Endothelial cell of hepatic sinusoid (primary cell): ENCODE data around the gene OSBPL7.
"Not testable (repeated sequence)": the region's sequence is repeated elsewhere in the genome, so short reads cannot be mapped to it uniquely, and the experiment has no call there.

ENCODE experiments used
- in situ Hi-C: cut with HindIII; loops from 2 replicates; pipeline ENCODE4 v1.10.0; 2017; ENCODE audit warnings: low sequenced_read_pairs

The OSBPL7 gene

GRCh38 chr17:47776330-47777197 is 45.0 kb downstream of the OSBPL7 start:
- in situ Hi-C loops: no loop called here

GRCh38 chr17:47774987-47775580 is 46.5 kb downstream of the OSBPL7 start:
- in situ Hi-C loops: no loop called here

- in situ Hi-C loops: no loop called here
Observed at GRCh38 chr17:47774331-47774730, 47.3 kb downstream of the OSBPL7 start.

DNA sequence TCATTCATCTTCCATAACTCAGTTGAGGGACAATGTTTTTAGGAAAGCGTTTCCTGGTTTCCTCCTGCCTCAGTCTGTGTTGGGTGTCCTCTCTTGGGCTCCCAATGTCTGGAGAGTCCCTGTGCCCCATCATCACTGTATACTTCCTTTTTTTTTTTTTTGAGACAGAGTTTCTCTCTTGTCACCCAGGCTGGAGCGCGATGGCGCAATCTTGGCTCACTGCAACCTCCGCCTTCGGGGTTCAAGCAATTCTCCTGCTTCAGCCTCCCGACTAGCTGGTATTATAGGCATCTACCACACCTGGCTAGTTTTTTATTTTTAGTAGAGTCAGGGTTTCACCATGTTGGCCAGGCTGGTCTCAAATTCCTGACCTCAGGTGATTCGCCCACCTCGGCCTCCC is 47.9 kb downstream of the OSBPL7 start:
- in situ Hi-C loops: not testable (repeated sequence)

DNA sequence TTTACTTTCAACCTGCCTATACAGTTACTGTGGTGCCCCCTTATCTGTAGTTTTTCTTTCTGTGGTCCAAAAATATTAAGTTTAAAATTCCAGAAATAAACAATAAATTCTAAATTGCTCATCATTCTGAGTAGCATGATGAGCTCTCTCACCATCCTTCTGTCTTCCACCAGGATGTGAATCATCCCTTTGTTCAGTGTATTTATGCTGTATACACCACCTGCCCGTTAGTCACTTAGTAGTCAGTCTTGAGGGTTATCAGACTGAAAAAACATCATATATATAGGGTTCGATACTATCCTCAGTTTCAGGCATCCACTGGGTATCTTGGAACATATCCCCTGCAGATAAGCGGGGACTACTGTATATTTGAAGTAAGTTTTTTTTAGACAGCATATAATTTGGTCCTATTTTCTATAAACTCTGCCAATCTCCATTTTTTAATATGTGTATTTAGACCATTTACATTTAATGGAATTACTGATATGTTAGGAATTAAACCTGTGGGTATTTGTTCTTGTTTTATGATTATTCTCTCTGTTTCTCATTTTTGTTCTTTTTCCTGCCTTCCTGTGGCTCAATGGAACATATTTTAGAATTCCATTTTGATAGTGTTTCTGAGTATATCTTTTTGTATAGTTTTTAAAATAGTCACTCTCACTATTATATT is 57.5 kb downstream of the OSBPL7 start:
- in situ Hi-C loops: no loop called here

DNA sequence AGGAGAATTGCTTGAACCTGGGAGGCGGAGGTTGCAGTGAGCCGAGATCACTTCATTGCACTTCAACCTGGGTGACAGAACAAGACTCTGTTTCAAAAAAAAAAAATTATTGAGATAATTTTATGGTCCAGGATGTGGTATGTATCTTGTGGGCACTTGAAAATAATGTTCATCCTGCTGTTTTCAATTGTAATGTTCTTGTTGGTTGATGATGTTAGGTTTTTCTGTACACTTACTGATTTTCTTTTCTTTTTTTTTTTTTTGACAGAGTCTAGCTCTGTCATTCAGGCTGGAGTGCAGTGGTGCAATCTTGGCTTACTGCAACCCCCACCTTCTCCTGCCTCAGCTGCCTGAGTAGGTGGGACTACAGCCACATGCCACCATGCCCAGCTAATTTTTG is 58.9 kb downstream of the OSBPL7 start:
- in situ Hi-C loops: no loop called here

DNA sequence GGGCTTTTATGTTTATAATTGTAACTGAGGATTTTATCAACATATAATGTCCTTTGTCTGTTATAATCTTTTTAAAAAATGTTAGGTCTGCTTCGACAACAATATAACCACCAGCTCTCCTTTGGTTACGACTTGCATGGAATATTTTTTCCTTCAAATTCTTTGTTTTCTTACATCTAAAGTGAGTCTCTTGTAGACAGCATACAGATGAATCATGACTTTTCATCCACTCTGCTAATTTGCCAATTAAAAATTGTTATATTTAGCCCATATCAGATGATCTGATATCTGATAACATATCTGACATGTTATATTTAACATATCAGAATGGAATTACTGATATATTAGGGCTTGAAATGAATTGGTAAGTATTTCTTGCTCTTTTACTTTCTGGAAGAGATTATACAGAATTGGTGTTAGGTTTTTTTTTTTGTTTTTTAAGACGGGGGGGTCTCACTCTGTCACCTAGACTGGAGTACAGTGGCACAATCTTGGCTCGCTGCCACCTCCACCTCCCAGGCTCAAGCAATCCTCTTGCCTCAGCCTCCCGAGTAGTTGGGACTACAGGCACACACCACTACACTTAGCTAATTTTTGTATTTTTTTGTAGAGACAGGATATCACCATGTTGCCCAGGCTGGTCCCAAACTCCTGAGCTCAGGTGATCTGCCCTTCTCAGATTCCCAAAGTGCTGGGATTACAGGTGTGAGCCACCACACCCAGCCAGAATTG is 61.0 kb downstream of the OSBPL7 start:
- in situ Hi-C loops: no loop called here

DNA sequence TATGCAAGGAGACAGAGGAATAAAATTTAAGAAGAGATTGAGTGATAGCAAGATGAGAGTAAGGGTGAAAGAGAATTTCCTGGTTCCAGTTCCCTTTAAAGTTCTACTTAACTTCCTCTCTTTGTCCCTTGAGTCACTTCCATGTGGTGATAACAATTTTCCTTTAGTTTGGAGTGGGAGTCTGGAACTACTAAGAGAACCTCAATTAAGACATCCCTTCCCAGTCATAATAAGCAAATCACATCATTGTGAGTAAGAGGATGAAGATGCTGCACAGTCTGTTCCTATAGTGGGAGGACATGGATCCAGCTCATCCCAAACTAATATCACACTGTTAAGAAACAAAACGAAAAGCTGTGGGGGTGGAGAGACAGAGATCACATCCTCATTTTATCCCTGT is 64.2 kb downstream of the OSBPL7 start:
- in situ Hi-C loops: no loop called here
